ENCODE data around the gene PXMP4. TPM values are rescaled to one million over a fixed set of nuclear protein-coding genes. Genes with fewer than 3 reads are reported as not detected.
A peak's percentile ranks its signal among the peaks of the same experiment; 100 is the strongest.

PXMP4 gene
- total and polyA plus RNA-seq, 12 donors, result 6.8 to 47.4 (median 20.4) TPM

DNA sequence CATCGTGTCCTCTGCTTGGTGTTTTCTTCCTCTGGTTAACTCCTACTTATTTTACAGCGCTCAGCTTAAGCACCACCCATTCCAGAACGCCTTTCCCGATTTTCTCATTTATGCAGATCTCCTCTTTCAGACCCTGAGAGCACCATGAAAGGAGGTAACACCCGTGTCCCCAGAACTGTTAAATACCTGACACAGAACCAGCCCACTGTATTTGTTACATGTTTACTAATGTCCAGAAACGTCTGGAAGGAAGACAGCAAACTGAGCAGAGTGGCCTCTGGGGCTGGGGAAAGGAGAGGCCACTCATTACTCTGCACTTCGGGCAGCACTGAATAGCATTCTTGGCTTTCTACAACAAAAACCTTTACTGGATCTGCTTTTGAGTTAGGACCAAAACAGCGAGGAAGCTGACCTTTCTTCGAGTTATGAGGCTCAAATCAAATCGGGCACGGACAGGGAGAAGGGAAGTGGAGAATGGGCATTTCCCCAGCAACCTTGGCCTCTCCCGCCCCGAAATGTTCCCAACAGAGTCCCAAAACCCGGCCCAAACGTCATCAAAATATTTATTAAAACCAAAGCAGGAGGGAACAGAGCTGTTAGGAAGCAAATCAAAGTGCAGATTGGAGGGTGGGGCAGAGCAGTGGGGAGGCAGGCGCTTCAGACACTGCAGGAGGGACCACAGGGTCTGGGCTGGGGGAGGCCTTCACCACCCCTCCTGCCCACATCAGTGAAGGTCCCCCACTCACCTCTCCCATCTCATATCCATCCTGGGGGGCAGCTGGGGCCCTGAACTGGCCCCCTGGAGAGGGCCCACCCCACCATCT is 44.8 kb downstream of the PXMP4 start:
- no peaks in the 10 kb centered on the region for H3K27me3 ChIP-seq
- DNase-seq, result peak; percentile 58 to 89 (median 77)
- H3K4me1 ChIP-seq (replicated peaks in 1 of 2), result peaks cover 34 to 44% of the 10 kb centered on the region in 2 donors
- intact Hi-C loops (cut with DNase I), result no loop called here
- 21 to 24% (median 23%) methylated on average over 16 of the region's 16 CpGs for WGBS, 4 donors
- peak overlapping the region; percentile 89 to 97 (median 95) for H3K27ac ChIP-seq
- TF ChIP-seq, protein P1, sequence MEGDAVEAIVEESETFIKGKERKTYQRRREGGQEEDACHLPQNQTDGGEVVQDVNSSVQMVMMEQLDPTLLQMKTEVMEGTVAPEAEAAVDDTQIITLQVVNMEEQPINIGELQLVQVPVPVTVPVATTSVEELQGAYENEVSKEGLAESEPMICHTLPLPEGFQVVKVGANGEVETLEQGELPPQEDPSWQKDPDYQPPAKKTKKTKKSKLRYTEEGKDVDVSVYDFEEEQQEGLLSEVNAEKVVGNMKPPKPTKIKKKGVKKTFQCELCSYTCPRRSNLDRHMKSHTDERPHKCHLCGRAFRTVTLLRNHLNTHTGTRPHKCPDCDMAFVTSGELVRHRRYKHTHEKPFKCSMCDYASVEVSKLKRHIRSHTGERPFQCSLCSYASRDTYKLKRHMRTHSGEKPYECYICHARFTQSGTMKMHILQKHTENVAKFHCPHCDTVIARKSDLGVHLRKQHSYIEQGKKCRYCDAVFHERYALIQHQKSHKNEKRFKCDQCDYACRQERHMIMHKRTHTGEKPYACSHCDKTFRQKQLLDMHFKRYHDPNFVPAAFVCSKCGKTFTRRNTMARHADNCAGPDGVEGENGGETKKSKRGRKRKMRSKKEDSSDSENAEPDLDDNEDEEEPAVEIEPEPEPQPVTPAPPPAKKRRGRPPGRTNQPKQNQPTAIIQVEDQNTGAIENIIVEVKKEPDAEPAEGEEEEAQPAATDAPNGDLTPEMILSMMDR (IDR thresholded peaks at IDR 0.05), result no peak
- TF ChIP-seq POLR2A (IDR thresholded peaks at IDR 0.05), result peak in 1 of 2 donors; percentile 22
- peak overlapping the region in 1 of 4 donors; percentile 97 for H3K4me3 ChIP-seq
- peaks cover 0 to 17% of the 10 kb centered on the region in 2 donors for H3K36me3 ChIP-seq (replicated peaks in 1 of 2)
- H3K9me3 ChIP-seq (replicated peaks in 1 of 3), result no peaks in the 10 kb centered on the region

DNA sequence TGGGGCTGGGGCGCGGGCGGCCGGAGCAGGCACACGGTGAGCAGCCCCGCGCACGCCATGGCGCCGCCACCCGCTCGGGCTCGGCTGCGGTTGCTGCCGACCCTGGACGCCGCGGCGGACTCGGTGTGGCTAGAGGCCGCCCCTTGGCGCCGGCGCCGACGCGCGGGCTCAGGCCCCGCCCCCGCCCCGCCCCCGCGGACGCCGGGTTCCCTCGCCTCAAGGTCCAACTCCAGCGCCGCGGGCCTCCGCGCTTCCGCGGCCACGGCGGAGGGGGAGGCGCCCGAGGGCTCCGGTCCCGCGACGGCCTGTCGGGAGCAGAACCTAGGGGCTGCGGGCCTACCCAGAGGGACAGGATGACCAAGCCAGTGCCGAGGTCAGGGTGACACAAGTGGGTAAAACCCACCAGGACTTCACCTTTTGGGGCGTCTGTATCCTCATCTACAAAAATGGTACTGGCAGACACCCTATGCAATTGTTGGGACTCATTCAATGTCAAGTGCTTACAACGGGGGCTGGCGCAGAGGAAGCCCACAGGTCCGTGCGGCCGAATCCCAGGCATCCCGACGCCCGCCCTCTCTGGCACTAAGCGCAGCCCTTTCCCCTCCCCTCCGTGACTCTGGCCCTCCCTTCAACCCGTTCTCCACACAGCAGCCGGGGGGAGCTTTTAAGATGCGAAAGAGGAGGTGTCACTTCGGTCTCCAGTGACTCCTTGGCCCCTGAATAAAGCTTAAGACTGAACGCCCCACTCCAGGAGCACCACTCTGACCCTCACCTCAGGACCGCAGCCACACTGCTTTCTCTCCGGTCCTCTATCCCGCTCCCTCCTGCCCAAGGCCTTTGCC is 45.6 kb downstream of the PXMP4 start, which contains the start of gene NECAB3:
TSS of gene NECAB3 (minus strand) at position 135 of the 842 bp plus-strand sequence. CDS start at position 59, 76 bp downstream.
- DNase-seq, result peak; percentile 83 to 90 (median 85)
- H3K4me1 ChIP-seq (replicated peaks in 1 of 2), result peaks cover 34 to 44% of the 10 kb centered on the region in 2 donors
- peak within 1 kb of the TSS; percentile 89 to 97 (median 95) for H3K27ac ChIP-seq
- no peaks in the 10 kb centered on the region for H3K9me3 ChIP-seq (replicated peaks in 1 of 3)
- peak within 1 kb of the TSS; percentile 11 to 97 (median 52) for H3K4me3 ChIP-seq
- no peaks in the 10 kb centered on the region for H3K27me3 ChIP-seq
- intact Hi-C loops (cut with DNase I), result no loop called here
- 2 to 7% (median 4%) methylated on average over 14 to 73 of the region's 73 CpGs for WGBS, 4 donors
- TF ChIP-seq, protein P1 (IDR thresholded peaks at IDR 0.05), result no peak
- TF ChIP-seq POLR2A (IDR thresholded peaks at IDR 0.05), result peak; percentile 38 to 83
- H3K36me3 ChIP-seq (replicated peaks in 1 of 2), result peaks cover 0 to 24% of the 10 kb centered on the region in 2 donors

DNA sequence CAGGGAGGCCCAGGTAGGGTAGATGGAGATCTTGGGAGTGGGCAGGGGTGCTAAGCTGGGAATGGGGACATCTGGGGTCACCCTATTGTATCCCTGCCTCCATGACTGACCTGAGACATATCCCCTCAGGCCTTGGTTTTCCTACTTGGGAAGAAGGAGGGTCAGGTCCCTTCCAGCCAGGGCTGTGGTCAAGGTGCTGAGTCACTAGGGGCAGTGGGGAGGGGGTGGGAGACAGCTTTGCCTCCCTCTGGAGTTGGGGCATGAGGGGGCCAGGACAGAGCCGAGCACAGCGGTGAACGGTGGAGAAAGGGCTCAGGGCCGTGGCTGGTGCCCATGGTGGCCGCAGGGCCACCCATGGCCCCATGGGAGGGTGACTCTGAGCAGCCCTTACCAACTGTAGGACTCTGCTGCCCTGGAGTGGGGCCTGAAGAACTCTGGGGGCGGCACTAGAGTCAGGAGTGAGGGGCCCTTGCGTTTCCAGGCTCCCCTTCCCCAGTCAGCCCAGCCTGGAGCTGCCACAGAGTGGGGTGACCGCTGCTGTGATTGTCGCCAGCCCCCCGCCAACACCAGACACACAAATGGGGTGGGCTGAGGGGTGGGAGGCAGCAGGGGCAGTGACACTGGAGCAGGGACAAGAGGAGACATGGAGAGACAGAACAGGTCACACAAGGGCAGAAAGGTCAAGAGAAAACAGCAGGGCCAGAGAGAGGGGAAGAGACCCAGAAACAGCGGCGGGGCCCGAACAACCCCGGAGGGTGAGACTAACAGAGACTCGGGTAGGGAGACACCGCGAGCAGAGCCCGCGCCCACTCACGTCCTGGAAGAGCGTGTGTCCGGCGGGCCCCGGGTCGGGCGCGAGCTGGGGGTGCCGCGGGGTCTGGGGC is 46.5 kb downstream of the PXMP4 start:
- DNase-seq, result peak in 3 of 7 donors; percentile 39 to 47 (median 40)
- Histone ChIP-seq H3K27ac (peak overlapping the region; percentile 41 to 97 (median 91)), H3K4me3 (peak overlapping the region; percentile 11 to 97 (median 52)), H3K36me3 (replicated peaks in 1 of 2) (peaks cover 0 to 33% of the 10 kb centered on the region in 2 donors), H3K27me3 (no peaks in the 10 kb centered on the region), H3K9me3 (replicated peaks in 1 of 3) (no peaks in the 10 kb centered on the region), H3K4me1 (replicated peaks in 1 of 2) (peaks cover 34 to 44% of the 10 kb centered on the region in 2 donors)
- TF ChIP-seq, protein P1 (IDR thresholded peaks at IDR 0.05), result no peak
- no peak for TF ChIP-seq POLR2A (IDR thresholded peaks at IDR 0.05)
- intact Hi-C loops (cut with DNase I), result no loop called here
- 6 to 31% (median 12%) methylated on average over 11 to 29 of the region's 29 CpGs for WGBS, 4 donors

All from adrenal gland (tissue), 12 donors.